H1 (cell line): ENCODE data around the gene CRYBB3. TPM values are rescaled to one million over a fixed set of nuclear protein-coding genes. Genes with fewer than 3 reads are reported as not detected.

Experiments used
- CTCF ChIA-PET: fragments of 300-600 bp; sonication (Branson Sonifier 250); formaldehyde crosslinking; loops from one replicate; lab custom pipeline; 2021; ENCODE audit not compliant: partially characterized antibody; lab: Charles Lee
- POLR2A ChIA-PET: fragments of 300-600 bp; sonication (Branson Sonifier 250); formaldehyde crosslinking; loops from one replicate; lab custom pipeline; 2021; ENCODE audit warnings: inconsistent platforms; ENCODE audit not compliant: partially characterized antibody; lab: Charles Lee
- DNase-seq, 2 experiments: peaks; one replicate each; pipeline versions ENCODE4 v3.0.0 to v3.0.0-alpha.2; 2010 to 2022; ENCODE audit warnings: low spot score in 2 of 2, low read depth in 1 of 2, mixed read lengths in 1 of 2
- FAIRE-seq: peaks from 2 replicates; lab custom pipeline; 2011; peaks lifted over from hg19 to GRCh38; lab: Jason Lieb, UNC
- H2AFZ ChIP-seq: 2 replicates; pipeline ENCODE4 v1.8.1; 2012; ENCODE audit warnings: low read length, inconsistent platforms
- H2AK5ac ChIP-seq: 2 replicates; pipeline ENCODE4 v1.6.1; 2013; ENCODE audit warnings: low read depth, low read length
- H2BK120ac ChIP-seq: replicated peaks from 2 replicates; pipeline ENCODE3; 2013; ENCODE audit warnings: low read depth, low read length, inconsistent platforms
- H2BK12ac ChIP-seq: 2 replicates; pipeline ENCODE4 v1.6.1; 2013; ENCODE audit warnings: low read depth, low read length
- H2BK15ac ChIP-seq: 2 replicates; pipeline ENCODE4 v1.6.1; 2013; ENCODE audit warnings: low read length
- H2BK20ac ChIP-seq: 2 replicates; pipeline ENCODE4 v1.6.1; 2013; ENCODE audit warnings: low read length
- H2BK5ac ChIP-seq: 2 replicates; pipeline ENCODE4 v1.6.1; 2013; ENCODE audit warnings: low read depth, low read length
- H3K14ac ChIP-seq: 2 replicates; pipeline ENCODE4 v1.6.1; 2013; ENCODE audit warnings: inconsistent platforms; ENCODE audit not compliant: insufficient read length
- H3K18ac ChIP-seq: 2 replicates; pipeline ENCODE4 v1.6.1; 2013; ENCODE audit warnings: low read length; ENCODE audit errors: extremely low read depth
- H3K23ac ChIP-seq: 2 replicates; pipeline ENCODE4 v1.6.1; 2013; ENCODE audit warnings: inconsistent platforms; ENCODE audit not compliant: insufficient read length
- H3K23me2 ChIP-seq: 2 replicates; pipeline ENCODE4 v1.6.1; 2013; ENCODE audit warnings: low read depth, low read length
- H3K27ac ChIP-seq: 2 replicates; pipeline ENCODE4 v1.6.1; 2011; ENCODE audit warnings: low read depth, low read length, inconsistent platforms
- H3K27me3 ChIP-seq, 4 experiments: replicated peaks in 1 of 4; 1 replicate in 1 of 4; 2 replicates in 3 of 4; pipeline versions ENCODE4 v1.6.1 to v1.8.1; 2011 to 2013; ENCODE audit warnings: low read length in 3 of 4, mild to moderate bottlenecking in 3 of 4, inconsistent platforms in 2 of 4, mixed read lengths in 2 of 4, moderate library complexity in 1 of 4; ENCODE audit not compliant: control insufficient read depth in 3 of 4, insufficient read depth in 3 of 4; ENCODE audit errors: extremely low read depth in 1 of 4
- H3K36me3 ChIP-seq, 4 experiments: 2 replicates each; pipeline versions ENCODE4 v1.6.1 to v1.8.1; 2011 to 2013; ENCODE audit warnings: mild to moderate bottlenecking in 4 of 4, low read length in 3 of 4, moderate library complexity in 2 of 4, control low read depth in 1 of 4, inconsistent platforms in 1 of 4; ENCODE audit not compliant: insufficient read depth in 4 of 4, control insufficient read depth in 2 of 4
- H3K4ac ChIP-seq: replicated peaks from 2 replicates; pipeline ENCODE3; 2013; ENCODE audit warnings: low read length, low read depth, mixed read lengths, inconsistent platforms; ENCODE audit not compliant: insufficient read length
- H3K4me1 ChIP-seq, 4 experiments: replicated peaks in 1 of 4; 1 replicate in 1 of 4; 2 replicates in 3 of 4; pipeline versions ENCODE4 v1.6.1 to v1.8.1; 2011 to 2013; ENCODE audit warnings: low read length in 3 of 4, inconsistent platforms in 2 of 4, mixed read lengths in 1 of 4; ENCODE audit not compliant: insufficient read depth in 4 of 4, control insufficient read depth in 3 of 4
- H3K4me2 ChIP-seq, 2 experiments: 2 replicates each; pipeline versions ENCODE4 v1.6.1 to v1.8.1; 2011 to 2013; ENCODE audit warnings: low read depth in 2 of 2, low read length in 2 of 2, control low read depth in 1 of 2, inconsistent platforms in 1 of 2, mild to moderate bottlenecking in 1 of 2; ENCODE audit not compliant: insufficient read depth in 1 of 2
- H3K4me3 ChIP-seq, 4 experiments: fragments of 200-600, 300-600 bp in 1 of 4; sonication (generic), shearing (Covaris generic), sonication (Bioruptor Twin) in 1 of 4; 2 replicates each; pipeline versions ENCODE4 v1.5.1 to v1.8.1; 2011 to 2016; ENCODE audit warnings: low read length in 4 of 4, low read depth in 3 of 4, control low read depth in 2 of 4, inconsistent platforms in 2 of 4, mild to moderate bottlenecking in 2 of 4, mixed read lengths in 1 of 4, moderate library complexity in 1 of 4; ENCODE audit not compliant: insufficient read depth in 2 of 4; ENCODE audit errors: extremely low read depth in 1 of 4
- H3K56ac ChIP-seq: replicated peaks from 2 replicates; pipeline ENCODE3; 2013; ENCODE audit warnings: low read depth, mild to moderate bottlenecking, mixed read lengths, low read length, inconsistent platforms; ENCODE audit not compliant: insufficient read length
- H3K79me1 ChIP-seq: 2 replicates; pipeline ENCODE4 v1.6.1; 2013; ENCODE audit warnings: low read depth, low read length, control low read depth
- H3K79me2 ChIP-seq, 2 experiments: 2 replicates each; pipeline versions ENCODE4 v1.6.1 to v1.8.1; 2012 to 2013; ENCODE audit warnings: low read length in 2 of 2, mild to moderate bottlenecking in 2 of 2, inconsistent platforms in 1 of 2; ENCODE audit not compliant: insufficient read depth in 2 of 2, control insufficient read depth in 1 of 2
- H3K9ac ChIP-seq, 4 experiments: replicated peaks in 1 of 4; 1 replicate in 1 of 4; 2 replicates in 3 of 4; pipeline versions ENCODE4 v1.6.1 to v1.8.1; 2011 to 2013; ENCODE audit warnings: low read depth in 3 of 4, low read length in 3 of 4, control low read depth in 2 of 4, mild to moderate bottlenecking in 2 of 4, moderate library complexity in 2 of 4, inconsistent platforms in 1 of 4; ENCODE audit errors: extremely low read depth in 1 of 4
- H3K9me3 ChIP-seq, 2 experiments: 2 replicates each; pipeline versions ENCODE4 v1.6.1 to v1.8.1; 2012 to 2013; ENCODE audit warnings: mild to moderate bottlenecking in 2 of 2, moderate library complexity in 2 of 2, control low read depth in 1 of 2, inconsistent platforms in 1 of 2, low read depth in 1 of 2, low read length in 1 of 2, mixed read lengths in 1 of 2; ENCODE audit not compliant: insufficient read depth in 2 of 2
- H4K20me1 ChIP-seq, 2 experiments: replicated peaks in 1 of 2; 2 replicates each; pipeline versions ENCODE3 to v1.8.1; 2011 to 2013; ENCODE audit warnings: inconsistent platforms in 2 of 2, low read length in 2 of 2, mild to moderate bottlenecking in 1 of 2; ENCODE audit not compliant: insufficient read depth in 2 of 2, control insufficient read depth in 1 of 2
- H4K5ac ChIP-seq: 2 replicates; pipeline ENCODE4 v1.6.1; 2013; ENCODE audit warnings: low read length, low read depth, mixed read lengths, inconsistent platforms; ENCODE audit not compliant: insufficient read length
- H4K8ac ChIP-seq: 2 replicates; pipeline ENCODE4 v1.8.0; 2013; ENCODE audit warnings: mild to moderate bottlenecking, moderate library complexity, low read length, inconsistent platforms; ENCODE audit not compliant: insufficient read depth; ENCODE audit errors: extremely low read depth
- H4K91ac ChIP-seq: replicated peaks from 2 replicates; pipeline ENCODE3; 2013; ENCODE audit warnings: low read length, mixed read lengths, inconsistent platforms; ENCODE audit not compliant: insufficient read length
- BRCA1 ChIP-seq: IDR thresholded peaks from 2 replicates; pipeline ENCODE4 v1.6.1; 2012; ENCODE audit warnings: low read depth, low read length, improper control_type of control experiment
- CTBP2 ChIP-seq: IDR thresholded peaks from 2 replicates; pipeline ENCODE4 v1.7.0; 2011; ENCODE audit warnings: borderline replicate concordance, mild to moderate bottlenecking, moderate library complexity, mixed read lengths, low read length; ENCODE audit not compliant: insufficient read depth, insufficient read length
- NANOG ChIP-seq: IDR thresholded peaks from 2 replicates; pipeline ENCODE4 v1.6.1; 2011; ENCODE audit warnings: low read length, low read depth, mild to moderate bottlenecking, inconsistent platforms; ENCODE audit not compliant: insufficient read depth, poor library complexity, severe bottlenecking
- SIN3A ChIP-seq, 2 experiments: IDR thresholded peaks in 1 of 2; conservative IDR thresholded peaks in 1 of 2; 2 replicates each; pipeline ENCODE4 v1.6.1; 2011 to 2012; ENCODE audit warnings: low read length in 2 of 2, improper control_type of control experiment in 1 of 2, low read depth in 1 of 2, mild to moderate bottlenecking in 1 of 2
- SIRT6 ChIP-seq: IDR thresholded peaks from one replicate; pipeline ENCODE4 v1.7.1; 2012; ENCODE audit warnings: low read length, inconsistent platforms
- WGBS, 2 experiments: shearing (Covaris generic) in 1 of 2; methylation state at CpG; one replicate each; pipeline versions ENCODE4 v1.1.6 to v1.1.7; 2013 to 2015; ENCODE audit warnings: low lambda C conversion rate in 2 of 2, mixed read lengths in 2 of 2, inconsistent platforms in 1 of 2, low coverage in 1 of 2, missing lambda C conversion rate in 1 of 2; ENCODE audit not compliant: insufficient replicate concordance in 2 of 2, insufficient coverage in 1 of 2, insufficient read length in 1 of 2; ENCODE audit errors: extremely low coverage in 1 of 2, missing lambda C conversion rate in 1 of 2; 5-methylcytosine and 5-hydroxymethylcytosine counted together
- polyA plus RNA-seq, 7 experiments: library from polyadenylated mRNA; depleted of rRNA in 3 of 7; stranded (reverse) in 5 of 7; unstranded in 2 of 7; fragments of >200 nt in 5 of 7; fragments of 200-250 nt in 2 of 7; gene quantifications; 1 replicate in 5 of 7; 2 replicates in 1 of 7; 4 replicates in 1 of 7; pipeline versions ENCODE4 v1.2.1 to v1.2.3, GENCODE V29; 2011 to 2013; ENCODE audit warnings: missing spikeins in 2 of 7, mixed read lengths in 2 of 7
- total RNA-seq: library from RNA; stranded (reverse); fragmentation: NEBNext Ultra II Directional; extraction: Animal tissue kit (Norgen Biotek cat#: 25700); gene quantifications from 2 replicates; pipeline ENCODE4 v1.2.1, GENCODE V29; 2021

Gene CRYBB3
- total and polyA plus RNA-seq, 2 of the 8 experiments (the other 6 are each of a cell fraction or from before 2014, with no cell fraction given): 0.44 to 0.58 TPM

GRCh38 chr22:25219948-25220442 is 20.3 kb downstream of the CRYBB3 start:
- Histone ChIP-seq H2BK15ac (no peak overlapping the region), H2BK120ac (no peak overlapping the region), H2BK12ac (no peak overlapping the region), H3K9me3 (no peaks in the 10 kb centered on the region; a peak in 1 of 4 replicates), H4K20me1 (no peaks in the 10 kb centered on the region), H3K79me2 (no peaks in the 10 kb centered on the region), H2BK5ac (no peak overlapping the region), H3K79me1 (no peaks in the 10 kb centered on the region), H2AK5ac (no peak overlapping the region), H3K23ac (no peak overlapping the region), H3K14ac (no peak overlapping the region), H3K27me3 (peaks cover 0 to 4% (median 0%) of the 10 kb centered on the region in 4 experiments; a peak in 2 of 7 replicates), H3K23me2 (no peaks in the 10 kb centered on the region), H3K18ac (no peak overlapping the region), H2BK20ac (no peak overlapping the region), H3K4me1 (no peaks in the 10 kb centered on the region), H3K36me3 (no peaks in the 10 kb centered on the region), H3K4me3 (no peak overlapping the region), H4K91ac (no peak overlapping the region), H3K9ac (no peak overlapping the region), H4K8ac (no peak overlapping the region), H3K56ac (no peak overlapping the region), H2AFZ (no peak overlapping the region), H4K5ac (no peak overlapping the region), H3K27ac (no peak overlapping the region), H3K4me2 (no peak overlapping the region), H3K4ac (no peak overlapping the region)
- ChIA-PET CTCF (interaction anchor here (1.4 to 1.7 kb wide), 3 partner anchors 11 to 114 kb away, joined by 4 to 6 read pairs (median 4); no protein-coding TSS in a partner anchor), POLR2A (interaction anchor here (0.6 kb wide), 1 partner anchor 327 kb away, joined by 3 read pairs; no protein-coding TSS in a partner anchor)
- DNase-seq (no peak), FAIRE-seq (no peak)
- 90% methylated on average over 4 of the region's 4 CpGs; no CpG with 5 or more reads in 1 of the 2 experiments for WGBS, 2 experiments
- TF ChIP-seq CTBP2 (no peak), SIN3A (conservative IDR thresholded peaks at IDR 0.05 in 1 of 2, IDR thresholded peaks at IDR 0.05 in 1 of 2; ENCODE audit: low read depth in 1 of 2, low read length in 2 of 2) (no peak), NANOG (no peak), SIRT6 (no peak), BRCA1 (no peak)
